Measurements from ENCODE around the gene CSK. TPM values are rescaled to one million over a fixed set of nuclear protein-coding genes. Genes with fewer than 3 reads are reported as not detected.
A peak's percentile ranks its signal among the peaks of the same experiment; 100 is the strongest.

Gene CSK
- total and polyA plus RNA-seq, 2 donors (not counting 1 experiment from before 2014, with no cell fraction given) = 325 to 651 TPM

- Mint-ChIP-seq H3K9me3 (ENCODE audit: insufficient read depth) (no peaks in the 10 kb centered on the region), H3K27me3 (no peaks in the 10 kb centered on the region), H3K4me3 (peak overlapping the region; percentile 93), H3K4me1 (peaks cover 96% of the 10 kb centered on the region), H3K27ac (peak overlapping the region; percentile 90)
- Histone ChIP-seq H3K27me3 (replicated peaks in 1 of 4; ENCODE audit: control extremely low read depth in 1 of 4, control insufficient read depth in 3 of 4, insufficient read depth in 4 of 4, low read length in 3 of 4) (no peaks in the 10 kb centered on the region), H3K4me1 (ENCODE audit: control insufficient read depth in 2 of 2, insufficient read depth in 2 of 2, low read length in 2 of 2) (peaks cover 82 to 99% of the 10 kb centered on the region in 2 donors), H3K9me3 (ENCODE audit: control extremely low read depth in 1 of 3, control insufficient read depth in 2 of 3, insufficient read depth in 1 of 3, low read length in 2 of 3) (no peaks in the 10 kb centered on the region), H3K4me3 (ENCODE audit: control extremely low read depth in 1 of 5, extremely low read depth in 1 of 5, insufficient read depth in 1 of 5, low read depth in 2 of 5, low read length in 4 of 5) (peak overlapping the region in 4 of 5 experiments; percentile 57 to 81 (median 69)), H3K27ac (ENCODE audit: low read length in 2 of 2) (peak overlapping the region; percentile 90 to 93), H3K79me2 (ENCODE audit: control insufficient read depth, insufficient read depth, low read length) (peaks cover 82% of the 10 kb centered on the region), H3K36me3 (replicated peaks in 1 of 2; ENCODE audit: control extremely low read depth in 1 of 2, control insufficient read depth in 1 of 2, extremely low read depth in 1 of 2, insufficient read depth in 2 of 2, low read length in 1 of 2) (peaks cover 0 to 53% of the 10 kb centered on the region in 2 experiments), H3K4me2 (replicated peaks; ENCODE audit: low read depth, low read length, poor library complexity, severe bottlenecking) (peak overlapping the region; percentile 91), H4K20me1 (ENCODE audit: control insufficient read depth, insufficient read depth, low read length, poor library complexity, severe bottlenecking) (peaks cover 65% of the 10 kb centered on the region), H3K9ac (ENCODE audit: low read length) (peak overlapping the region; percentile 68), H2AFZ (ENCODE audit: insufficient read depth, low read depth, low read length, poor library complexity, severe bottlenecking) (no peak overlapping the region)
- DNase-seq (no peak), ATAC-seq (ENCODE audit: low read depth) (no peak)
- TF ChIP-seq EZH2 (IDR thresholded peaks at IDR 0.05; ENCODE audit: borderline replicate concordance, insufficient read depth, low read depth, low read length, poor library complexity, severe bottlenecking) = no peak
- TF ChIP-seq CTCF (IDR thresholded peaks at IDR 0.05) = no peak
- WGBS (ENCODE audit: insufficient coverage) = no CpG with 5 or more reads among the region's 1 CpG
- intact Hi-C loops (cut with micrococcal nuclease) = no loop called here
- POLR2A ChIA-PET = interaction anchor here (2.0 to 15.8 kb wide), 2 partner anchors 9 to 13 kb away, joined by 12 to 572 read pairs; partner anchors contain the start of gene CSK
- CTCF ChIA-PET = interaction anchor here (0.7 to 37.1 kb wide), 4 partner anchors 4 to 325 kb away, joined by 3 to 2548 read pairs (median 1332); partner anchors contain the start of genes CSK and LMAN1L
Observed at GRCh38 chr15:74791007-74791406, 9.1 kb downstream of the CSK start.

GRCh38 chr15:74791667-74792066 is 9.8 kb downstream of the CSK start:
- Histone ChIP-seq H3K27me3 (replicated peaks in 1 of 4; ENCODE audit: control extremely low read depth in 1 of 4, control insufficient read depth in 3 of 4, insufficient read depth in 4 of 4, low read length in 3 of 4) (no peaks in the 10 kb centered on the region), H2AFZ (ENCODE audit: insufficient read depth, low read depth, low read length, poor library complexity, severe bottlenecking) (no peak overlapping the region), H3K4me3 (ENCODE audit: control extremely low read depth in 1 of 5, extremely low read depth in 1 of 5, insufficient read depth in 1 of 5, low read depth in 2 of 5, low read length in 4 of 5) (peak overlapping the region in 3 of 5 experiments; percentile 22 to 81 (median 34)), H3K79me2 (ENCODE audit: control insufficient read depth, insufficient read depth, low read length) (peaks cover 82% of the 10 kb centered on the region), H3K4me1 (ENCODE audit: control insufficient read depth in 2 of 2, insufficient read depth in 2 of 2, low read length in 2 of 2) (peaks cover 82 to 99% of the 10 kb centered on the region in 2 donors), H3K9ac (ENCODE audit: low read length) (peak overlapping the region; percentile 68), H3K4me2 (replicated peaks; ENCODE audit: low read depth, low read length, poor library complexity, severe bottlenecking) (peak overlapping the region; percentile 91), H4K20me1 (ENCODE audit: control insufficient read depth, insufficient read depth, low read length, poor library complexity, severe bottlenecking) (peaks cover 69% of the 10 kb centered on the region), H3K36me3 (replicated peaks in 1 of 2; ENCODE audit: control extremely low read depth in 1 of 2, control insufficient read depth in 1 of 2, extremely low read depth in 1 of 2, insufficient read depth in 2 of 2, low read length in 1 of 2) (peaks cover 0 to 54% of the 10 kb centered on the region in 2 experiments), H3K9me3 (ENCODE audit: control extremely low read depth in 1 of 3, control insufficient read depth in 2 of 3, insufficient read depth in 1 of 3, low read length in 2 of 3) (no peaks in the 10 kb centered on the region), H3K27ac (ENCODE audit: low read length in 2 of 2) (peak overlapping the region; percentile 90 to 93)
- no peak for TF ChIP-seq EZH2 (IDR thresholded peaks at IDR 0.05; ENCODE audit: borderline replicate concordance, insufficient read depth, low read depth, low read length, poor library complexity, severe bottlenecking)
- TF ChIP-seq CTCF (IDR thresholded peaks at IDR 0.05) = no peak
- peaks cover 96% of the 10 kb centered on the region for H3K4me1 Mint-ChIP-seq
- ChIA-PET POLR2A (interaction anchor here (0.5 to 15.8 kb wide), 2 partner anchors 14 to 111 kb away, joined by 4 to 572 read pairs; partner anchors contain the start of gene CSK), CTCF (interaction anchor here (3.0 to 37.1 kb wide), 4 partner anchors 3 to 159 kb away, joined by 25 to 2548 read pairs (median 1332); partner anchors contain the start of genes CSK and LMAN1L)
- DNase-seq (no peak), ATAC-seq (ENCODE audit: low read depth) (no peak)
- intact Hi-C loops (cut with micrococcal nuclease) = no loop called here
- peak overlapping the region; percentile 90 for H3K27ac Mint-ChIP-seq
- H3K4me3 Mint-ChIP-seq = peak overlapping the region; percentile 93
- H3K27me3 Mint-ChIP-seq = no peaks in the 10 kb centered on the region
- WGBS (ENCODE audit: insufficient coverage) = 45% methylated on average over 7 of the region's 7 CpGs
- no peaks in the 10 kb centered on the region for H3K9me3 Mint-ChIP-seq (ENCODE audit: insufficient read depth)

Measured in B cell (primary cell).